Suppressor macrophage treated with lipopolysaccharide for 4 hours (primary cell): ENCODE data around the gene ZMAT5.

ENCODE experiments used
- DNase-seq: peaks from one replicate; pipeline ENCODE4 v3.0.0-alpha.2; 2020

The ZMAT5 gene

GRCh38 chr22:29726512-29727130 is 40.2 kb downstream of the ZMAT5 start:
- DNase-seq: no peak

GRCh38 chr22:29726106-29726505 is 40.7 kb downstream of the ZMAT5 start:
- DNase-seq: no peak

GRCh38 chr22:29724843-29725242 is 42.0 kb downstream of the ZMAT5 start:
- DNase-seq: no peak

GRCh38 chr22:29723766-29724165 is 43.0 kb downstream of the ZMAT5 start:
- no peak for DNase-seq

GRCh38 chr22:29722587-29722986 is 44.2 kb downstream of the ZMAT5 start:
- no peak for DNase-seq

- DNase-seq: no peak
Measured at GRCh38 chr22:29722151-29722550, 44.7 kb downstream of the ZMAT5 start.

GRCh38 chr22:29720811-29721323 is 45.9 kb downstream of the ZMAT5 start:
- no peak for DNase-seq

GRCh38 chr22:29719899-29720645 is 46.7 kb downstream of the ZMAT5 start, which contains the start of gene CABP7:
CABP7 (plus strand) TSS chr22:29720003; CDS start chr22:29720425, 422 bp downstream.
- DNase-seq: peak; percentile 9

- DNase-seq: no peak
Measured at GRCh38 chr22:29718949-29719898, 47.6 kb downstream of the ZMAT5 start.

GRCh38 chr22:29717789-29718188 is 49.0 kb downstream of the ZMAT5 start:
- no peak for DNase-seq

- DNase-seq: peak; percentile 45
Measured at GRCh38 chr22:29716814-29717545, 49.8 kb downstream of the ZMAT5 start.

- no peak for DNase-seq
Measured at GRCh38 chr22:29715705-29716104, 51.1 kb downstream of the ZMAT5 start.

GRCh38 chr22:29715240-29715639 is 51.6 kb downstream of the ZMAT5 start:
- DNase-seq: no peak

GRCh38 chr22:29713156-29713727 is 53.6 kb downstream of the ZMAT5 start:
- DNase-seq: no peak

GRCh38 chr22:29712119-29712518 is 54.7 kb downstream of the ZMAT5 start:
- no peak for DNase-seq

- DNase-seq: no peak
Measured at GRCh38 chr22:29710922-29711593, 55.7 kb downstream of the ZMAT5 start.

- DNase-seq: no peak
Measured at GRCh38 chr22:29710193-29710592, 56.6 kb downstream of the ZMAT5 start.

GRCh38 chr22:29707471-29707870 is 59.3 kb downstream of the ZMAT5 start:
- DNase-seq: no peak

- DNase-seq: no peak
Measured at GRCh38 chr22:29707010-29707409, 59.8 kb downstream of the ZMAT5 start.

- no peak for DNase-seq
Measured at GRCh38 chr22:29706486-29706885, 60.3 kb downstream of the ZMAT5 start.

GRCh38 chr22:29705651-29706050 is 61.2 kb downstream of the ZMAT5 start:
- no peak for DNase-seq
